Suprapubic skin (tissue), 4 donors: Measurements from ENCODE around the gene SIRPD. TPM values are rescaled to one million over a fixed set of nuclear protein-coding genes. Genes with fewer than 3 reads are reported as not detected.
A peak's percentile ranks its signal among the peaks of the same experiment; 100 is the strongest.
"Not testable (repeated sequence)": the region's sequence is repeated elsewhere in the genome, so short reads cannot be mapped to it uniquely, and the experiment has no call there.

Source experiments
- DNase-seq, 2 donors: peaks; one replicate each; pipeline ENCODE4 v3.0.0-alpha.2; 2019; ENCODE audit warnings: low spot score in 2 of 2
- H3K27ac ChIP-seq: fragments of 200-600 bp; sonication (generic); one replicate; pipeline ENCODE4 v1.5.1; 2019
- H3K27me3 ChIP-seq: fragments of 200-600 bp; sonication (generic); one replicate; pipeline ENCODE4 v1.5.1; 2019
- H3K36me3 ChIP-seq: fragments of 200-600 bp; sonication (generic); one replicate; pipeline ENCODE4 v1.5.1; 2019
- H3K4me1 ChIP-seq: fragments of 200-600 bp; sonication (generic); one replicate; pipeline ENCODE4 v1.5.1; 2019
- H3K4me3 ChIP-seq: fragments of 200-600 bp; sonication (generic); one replicate; pipeline ENCODE4 v1.5.1; 2019; ENCODE audit warnings: mild to moderate bottlenecking
- H3K9me3 ChIP-seq: fragments of 200-600 bp; sonication (generic); one replicate; pipeline ENCODE4 v1.5.1; 2019
- EP300 ChIP-seq: sonication (generic); formaldehyde crosslinking; IDR thresholded peaks from one replicate; pipeline ENCODE4 v1.6.1; 2017; ENCODE audit warnings: antibody characterized with exemption
- POLR2A ChIP-seq, 2 donors: fragments of 450-650 bp; IDR thresholded peaks; one replicate each; pipeline ENCODE4 v1.6.1; 2017; ENCODE audit warnings: antibody characterized with exemption in 2 of 2, mild to moderate bottlenecking in 2 of 2, moderate library complexity in 2 of 2
- POLR2AphosphoS5 ChIP-seq, 3 donors: sonication (generic); formaldehyde crosslinking; IDR thresholded peaks; one replicate each; pipeline ENCODE4 v1.6.1; 2017; ENCODE audit warnings: antibody characterized with exemption in 3 of 3
- WGBS: methylation state at CpG from one replicate; pipeline ENCODE4 v1.1.5; 2018; 5-methylcytosine and 5-hydroxymethylcytosine counted together
- total RNA-seq, 4 donors: library from RNA; depleted of rRNA; stranded (reverse); fragments of >200 nt; gene quantifications; one replicate each; pipeline ENCODE4 v1.1.0, GENCODE V29; 2016
- TF ChIP-seq, protein P1 (sequence below), 2 donors: fragments of 200-600 bp in 1 of 2; fragments of 450-650 bp in 1 of 2; sonication (generic) in 1 of 2; IDR thresholded peaks; one replicate each; pipeline ENCODE4 v1.5.1; 2016 to 2019; ENCODE audit warnings: antibody characterized with exemption in 2 of 2, mild to moderate bottlenecking in 1 of 2, moderate library complexity in 1 of 2

Gene SIRPD
- total RNA-seq, 4 donors from 2014 or later, result not detected

DNA sequence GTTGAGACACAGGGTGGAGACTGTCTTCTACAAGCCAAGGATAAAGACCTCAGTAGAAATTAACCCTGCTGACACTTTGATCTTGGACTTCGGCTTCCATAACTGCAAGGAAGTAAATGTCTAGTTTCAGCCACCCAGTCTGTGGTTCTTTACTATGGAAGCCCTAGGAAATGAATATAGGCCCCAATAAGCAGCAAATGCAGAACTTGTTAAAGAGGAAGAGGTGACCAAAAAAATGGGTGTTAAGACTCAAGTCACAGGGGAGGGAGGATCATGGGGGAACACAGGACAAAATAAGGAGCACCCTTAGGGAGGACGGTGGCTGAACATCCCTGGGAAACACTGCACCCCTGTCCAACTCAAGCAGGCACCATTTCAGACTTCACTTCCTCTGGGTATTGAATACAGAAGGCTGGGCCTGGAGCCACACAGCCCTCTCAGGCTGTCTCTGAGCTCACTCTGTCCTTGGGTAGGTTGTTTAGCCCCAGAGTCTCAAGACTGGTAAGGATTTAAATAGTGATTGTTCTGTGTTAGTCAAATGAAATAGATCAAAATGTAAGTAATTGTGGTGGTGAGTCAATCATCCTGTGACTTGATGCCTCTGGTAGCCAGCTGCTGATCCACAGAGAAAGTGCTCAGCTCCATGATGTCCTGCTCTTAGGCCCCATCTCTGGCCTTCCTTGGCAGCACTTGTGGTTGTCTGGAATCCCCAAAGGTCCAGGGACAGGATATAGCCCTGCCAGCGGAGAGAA is 30.5 kb upstream of the SIRPD start:
- Histone ChIP-seq H3K4me3 (no peak overlapping the region), H3K27ac (no peak overlapping the region), H3K4me1 (no peaks in the 10 kb centered on the region), H3K9me3 (no peaks in the 10 kb centered on the region), H3K36me3 (no peaks in the 10 kb centered on the region), H3K27me3 (no peaks in the 10 kb centered on the region)
- no CpG with 5 or more reads among the region's 3 CpGs for WGBS
- TF ChIP-seq POLR2AphosphoS5 (IDR thresholded peaks at IDR 0.05), result no peak
- no peak for DNase-seq

DNA sequence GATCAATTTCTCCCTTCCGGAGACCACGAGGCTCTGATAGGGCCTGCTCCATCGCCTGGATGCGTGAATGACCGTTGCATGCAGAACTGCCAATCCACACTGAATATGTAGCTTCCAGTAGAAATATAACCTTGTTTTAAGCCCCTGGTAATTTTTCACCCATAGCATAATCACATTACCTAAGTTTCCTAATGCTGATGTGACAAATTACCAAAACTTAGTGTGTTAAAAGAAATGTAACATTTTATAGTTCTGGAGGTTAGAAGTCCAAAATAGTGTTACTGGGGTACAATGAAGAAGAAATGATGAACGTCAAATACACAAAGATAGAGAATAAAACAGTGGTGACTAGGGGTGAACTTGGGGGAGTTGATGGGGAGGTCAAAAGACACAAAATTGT is 22.0 kb upstream of the SIRPD start:
- no peak for TF ChIP-seq POLR2AphosphoS5 (IDR thresholded peaks at IDR 0.05)
- TF ChIP-seq, protein P1, sequence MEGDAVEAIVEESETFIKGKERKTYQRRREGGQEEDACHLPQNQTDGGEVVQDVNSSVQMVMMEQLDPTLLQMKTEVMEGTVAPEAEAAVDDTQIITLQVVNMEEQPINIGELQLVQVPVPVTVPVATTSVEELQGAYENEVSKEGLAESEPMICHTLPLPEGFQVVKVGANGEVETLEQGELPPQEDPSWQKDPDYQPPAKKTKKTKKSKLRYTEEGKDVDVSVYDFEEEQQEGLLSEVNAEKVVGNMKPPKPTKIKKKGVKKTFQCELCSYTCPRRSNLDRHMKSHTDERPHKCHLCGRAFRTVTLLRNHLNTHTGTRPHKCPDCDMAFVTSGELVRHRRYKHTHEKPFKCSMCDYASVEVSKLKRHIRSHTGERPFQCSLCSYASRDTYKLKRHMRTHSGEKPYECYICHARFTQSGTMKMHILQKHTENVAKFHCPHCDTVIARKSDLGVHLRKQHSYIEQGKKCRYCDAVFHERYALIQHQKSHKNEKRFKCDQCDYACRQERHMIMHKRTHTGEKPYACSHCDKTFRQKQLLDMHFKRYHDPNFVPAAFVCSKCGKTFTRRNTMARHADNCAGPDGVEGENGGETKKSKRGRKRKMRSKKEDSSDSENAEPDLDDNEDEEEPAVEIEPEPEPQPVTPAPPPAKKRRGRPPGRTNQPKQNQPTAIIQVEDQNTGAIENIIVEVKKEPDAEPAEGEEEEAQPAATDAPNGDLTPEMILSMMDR (IDR thresholded peaks at IDR 0.05), result no peak
- no peak for TF ChIP-seq POLR2A (IDR thresholded peaks at IDR 0.05)
- TF ChIP-seq EP300, result no peak
- no peak overlapping the region for H3K4me3 ChIP-seq
- WGBS, result 88% methylated on average over 6 of the region's 6 CpGs
- no peaks in the 10 kb centered on the region for H3K4me1 ChIP-seq
- H3K27ac ChIP-seq, result no peak overlapping the region
- no peaks in the 10 kb centered on the region for H3K36me3 ChIP-seq
- H3K27me3 ChIP-seq, result no peaks in the 10 kb centered on the region
- DNase-seq, result no peak
- H3K9me3 ChIP-seq, result no peaks in the 10 kb centered on the region

DNA sequence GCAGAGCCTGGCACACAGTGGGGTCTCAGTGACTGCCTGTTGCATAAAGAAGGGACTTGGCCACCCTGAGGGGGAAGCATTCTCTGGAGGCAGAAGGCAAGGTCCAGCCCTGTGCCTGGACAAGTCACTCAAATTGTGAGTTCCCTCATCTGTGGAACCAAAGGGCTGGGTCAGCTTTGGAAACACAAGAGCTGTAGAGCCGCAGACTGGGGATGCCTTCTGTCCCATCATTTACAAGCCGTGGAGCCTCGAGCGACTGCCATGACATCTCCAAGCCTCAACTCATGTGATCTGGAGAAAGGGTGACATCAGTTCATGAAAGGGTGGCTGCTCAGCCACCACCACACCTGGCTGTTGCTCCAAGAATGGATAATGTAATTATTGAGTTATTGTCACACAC is 20.4 kb upstream of the SIRPD start:
- 83% methylated on average over 1 of the region's 4 CpGs for WGBS
- Histone ChIP-seq H3K9me3 (no peaks in the 10 kb centered on the region), H3K36me3 (no peaks in the 10 kb centered on the region), H3K27me3 (no peaks in the 10 kb centered on the region), H3K27ac (no peak overlapping the region), H3K4me1 (no peaks in the 10 kb centered on the region), H3K4me3 (no peak overlapping the region)
- TF ChIP-seq POLR2AphosphoS5 (IDR thresholded peaks at IDR 0.05), result no peak
- TF ChIP-seq, protein P1 (IDR thresholded peaks at IDR 0.05), result no peak
- no peak for TF ChIP-seq EP300
- no peak for TF ChIP-seq POLR2A (IDR thresholded peaks at IDR 0.05)
- peak in 1 of 2 donors; percentile 57 for DNase-seq

DNA sequence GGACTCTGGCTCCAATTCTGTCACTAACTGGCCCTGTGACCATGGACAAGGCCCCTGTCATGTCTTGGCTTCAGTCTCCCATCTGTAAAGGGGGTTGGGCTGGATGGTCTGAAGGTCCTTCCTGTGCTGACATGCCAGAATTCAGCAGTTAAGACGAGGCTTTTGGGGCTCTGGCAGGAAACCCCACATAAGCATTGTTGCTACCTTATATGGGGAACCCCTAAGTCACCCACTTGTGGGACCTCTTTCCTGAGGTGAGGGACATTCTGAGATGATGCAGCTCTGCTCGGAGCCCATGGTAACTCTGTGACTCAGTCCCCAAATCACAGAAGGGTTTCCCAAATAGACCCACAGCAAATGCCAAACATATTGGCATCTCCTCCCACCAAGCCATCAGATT is 19.8 kb upstream of the SIRPD start:
- H3K27me3 ChIP-seq, result not testable (repeated sequence)

DNA sequence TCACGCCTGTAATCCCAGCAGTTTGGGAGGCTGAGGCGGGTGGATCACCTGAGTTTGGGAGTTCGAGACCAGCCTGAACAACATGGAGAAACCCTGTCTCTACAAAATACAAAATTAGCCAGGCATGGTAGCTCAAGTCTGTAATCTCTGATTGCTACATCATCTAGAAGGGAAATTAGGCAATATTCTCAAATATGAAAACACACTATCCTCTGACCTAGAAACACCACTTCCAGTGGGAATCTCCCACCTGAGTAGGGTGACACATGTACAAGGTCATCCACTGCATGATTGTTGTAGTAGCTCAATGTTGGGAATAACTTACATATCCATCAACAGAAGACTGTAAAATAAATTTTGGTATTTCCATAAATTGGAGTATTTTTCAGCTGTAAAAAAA is 19.1 kb upstream of the SIRPD start:
- H3K27me3 ChIP-seq, result no peaks in the 10 kb centered on the region
- no peak overlapping the region for H3K4me3 ChIP-seq
- 84% methylated on average over 3 of the region's 3 CpGs for WGBS
- TF ChIP-seq POLR2A (IDR thresholded peaks at IDR 0.05) (no peak), EP300 (no peak), POLR2AphosphoS5 (IDR thresholded peaks at IDR 0.05) (no peak)
- TF ChIP-seq, protein P1 (IDR thresholded peaks at IDR 0.05), result no peak
- no peaks in the 10 kb centered on the region for H3K9me3 ChIP-seq
- no peaks in the 10 kb centered on the region for H3K4me1 ChIP-seq
- DNase-seq, result no peak
- H3K27ac ChIP-seq, result no peak overlapping the region
- no peaks in the 10 kb centered on the region for H3K36me3 ChIP-seq

More for the DNA sequence above, 19.8 kb upstream of the SIRPD start:
- not testable (repeated sequence) for H3K4me3 ChIP-seq, H3K36me3 ChIP-seq, H3K27ac ChIP-seq, H3K9me3 ChIP-seq, H3K4me1 ChIP-seq
- peak in 1 of 2 donors; percentile 29 for DNase-seq
- 53% methylated on average over 2 of the region's 2 CpGs for WGBS

DNA sequence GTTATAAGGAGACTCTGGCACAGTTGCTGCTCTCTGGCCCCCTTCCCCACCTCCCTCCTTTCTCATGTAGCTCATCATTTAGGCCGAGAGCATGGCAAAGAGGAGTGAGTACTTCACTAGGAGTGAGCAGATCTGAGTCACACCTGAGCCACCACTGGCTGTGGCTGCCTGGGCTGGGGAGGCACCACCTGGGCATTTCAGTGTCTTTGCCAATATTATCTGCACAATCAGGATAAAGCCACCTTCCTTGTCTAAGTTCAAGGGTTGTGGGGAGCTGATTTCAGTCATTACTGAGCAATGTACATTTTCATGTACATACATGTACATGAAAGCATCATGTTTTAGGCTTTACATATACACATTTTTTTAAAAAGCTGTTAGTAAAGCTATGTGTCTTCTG is 18.5 kb upstream of the SIRPD start:
- H3K4me3 ChIP-seq, H3K36me3 ChIP-seq, H3K27me3 ChIP-seq, DNase-seq, H3K4me1 ChIP-seq, H3K27ac ChIP-seq, H3K9me3 ChIP-seq: not testable (repeated sequence)
- WGBS, result no CpG with 5 or more reads among the region's 1 CpG

DNA sequence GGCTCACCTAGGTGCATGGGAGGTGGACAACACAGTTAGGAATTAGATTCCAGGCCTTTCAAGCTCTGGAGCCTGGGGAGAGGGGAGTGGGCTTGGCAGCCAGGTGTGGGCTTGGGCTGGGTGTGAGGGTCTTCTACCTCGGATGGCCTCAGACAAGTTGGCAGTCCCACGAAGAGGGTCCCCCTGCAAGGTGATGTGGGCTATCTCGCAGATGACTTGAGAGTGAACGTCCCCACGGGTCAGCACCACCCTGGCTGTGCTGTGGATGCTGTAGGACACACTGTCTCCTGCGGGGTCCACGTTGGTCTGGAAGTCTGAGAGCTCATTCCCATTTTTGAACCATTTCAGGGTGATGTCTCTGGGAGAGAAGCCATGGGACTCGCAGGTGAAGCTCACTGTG is 14.1 kb upstream of the SIRPD start:
- H3K9me3 ChIP-seq, H3K27me3 ChIP-seq, H3K36me3 ChIP-seq, H3K27ac ChIP-seq, DNase-seq, H3K4me1 ChIP-seq, H3K4me3 ChIP-seq: not testable (repeated sequence)
- 87% methylated on average over 8 of the region's 8 CpGs for WGBS
